ENCODE results near the gene FHIT.

DNA sequence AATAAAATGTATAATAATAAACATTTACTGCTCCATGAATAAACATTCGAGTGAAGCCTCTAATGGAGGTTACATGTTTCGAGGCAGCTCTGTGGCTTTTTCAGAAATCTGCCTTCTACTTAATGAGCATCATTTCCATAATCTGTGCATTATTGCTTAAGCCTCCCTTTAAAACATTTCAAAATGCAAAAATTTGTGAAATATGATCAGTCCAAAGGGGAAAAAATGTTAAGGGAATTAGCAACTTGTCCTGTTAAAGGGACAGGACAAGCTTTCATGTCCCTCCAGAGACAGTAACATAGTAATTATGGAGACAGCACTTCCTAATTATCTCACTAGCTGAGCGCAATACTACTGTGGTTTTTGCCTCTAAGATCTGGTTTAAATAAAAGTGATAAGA is 1314.8 kb downstream of the FHIT start:
- TF ChIP-seq FOXK2 (IDR thresholded peaks at IDR 0.05) (no peak), CHD2 (IDR thresholded peaks at IDR 0.05; ENCODE audit: borderline replicate concordance, low read depth, low read length) (no peak)
